ENCODE results near the gene SEMA5B. TPM values are rescaled to one million over a fixed set of nuclear protein-coding genes. Genes with fewer than 3 reads are reported as not detected.

SEMA5B gene
- total RNA-seq, 3 donors from 2014 or later (not counting 1 experiment from before 2014, with no cell fraction given), result 0.23 TPM; not detected in 2

- no peak overlapping the region for H3K27ac ChIP-seq (ENCODE audit: low read length)
- H3K4me3 Mint-ChIP-seq, result no peak overlapping the region
- intact Hi-C loops (cut with micrococcal nuclease), result no loop called here
- DNase-seq (no peak), ATAC-seq (no peak)
- H3K27me3 ChIP-seq (ENCODE audit: control insufficient read depth, insufficient read depth, low read length), result no peaks in the 10 kb centered on the region
- H3K4me1 Mint-ChIP-seq, result peaks cover 4 to 5% of the 10 kb centered on the region in 2 donors
- H3K4me1 ChIP-seq (ENCODE audit: control insufficient read depth, insufficient read depth, low read length), result no peaks in the 10 kb centered on the region
- no peak overlapping the region for H3K27ac Mint-ChIP-seq
- no peaks in the 10 kb centered on the region for H3K36me3 ChIP-seq (ENCODE audit: control insufficient read depth, insufficient read depth, low read length)
- no peaks in the 10 kb centered on the region for H3K9me3 ChIP-seq (ENCODE audit: control insufficient read depth, insufficient read depth, low read length)
- TF ChIP-seq CTCF (IDR thresholded peaks at IDR 0.05), result no peak
- WGBS (ENCODE audit: insufficient coverage), result 98% methylated on average over 3 of the region's 4 CpGs
- H3K36me3 Mint-ChIP-seq, result no peaks in the 10 kb centered on the region
- H3K9me3 Mint-ChIP-seq, result no peaks in the 10 kb centered on the region
- no peak overlapping the region for H3K4me3 ChIP-seq (ENCODE audit: low read length)
- peaks cover 5 to 24% of the 10 kb centered on the region in 2 donors for H3K27me3 Mint-ChIP-seq (ENCODE audit: low read depth in 2 of 2)
Observed at GRCh38 chr3:122898298-122898697, 129.3 kb downstream of the SEMA5B start.

GRCh38 chr3:122893754-122894668 is 133.6 kb downstream of the SEMA5B start:
- H3K9me3 Mint-ChIP-seq, result no peaks in the 10 kb centered on the region
- TF ChIP-seq CTCF (IDR thresholded peaks at IDR 0.05), result no peak
- WGBS (ENCODE audit: insufficient coverage), result 88% methylated on average over 16 of the region's 17 CpGs
- H3K27me3 Mint-ChIP-seq (ENCODE audit: low read depth in 2 of 2), result peaks cover 5 to 16% of the 10 kb centered on the region in 2 donors
- peaks cover 5 to 10% of the 10 kb centered on the region in 2 donors for H3K4me1 Mint-ChIP-seq
- no peak overlapping the region for H3K27ac Mint-ChIP-seq
- no peaks in the 10 kb centered on the region for H3K4me1 ChIP-seq (ENCODE audit: control insufficient read depth, insufficient read depth, low read length)
- no peak overlapping the region for H3K27ac ChIP-seq (ENCODE audit: low read length)
- no peak overlapping the region for H3K4me3 ChIP-seq (ENCODE audit: low read length)
- no peaks in the 10 kb centered on the region for H3K27me3 ChIP-seq (ENCODE audit: control insufficient read depth, insufficient read depth, low read length)
- no peaks in the 10 kb centered on the region for H3K36me3 ChIP-seq (ENCODE audit: control insufficient read depth, insufficient read depth, low read length)
- no peaks in the 10 kb centered on the region for H3K9me3 ChIP-seq (ENCODE audit: control insufficient read depth, insufficient read depth, low read length)
- DNase-seq (no peak), ATAC-seq (no peak)
- intact Hi-C loops (cut with micrococcal nuclease), result no loop called here
- H3K36me3 Mint-ChIP-seq, result no peaks in the 10 kb centered on the region
- H3K4me3 Mint-ChIP-seq, result no peak overlapping the region

- peaks cover 5 to 10% of the 10 kb centered on the region in 2 donors for H3K4me1 Mint-ChIP-seq
- no peak overlapping the region for H3K27ac ChIP-seq (ENCODE audit: low read length)
- peak in 1 of 3 donors; percentile 26 for ATAC-seq
- no peak overlapping the region for H3K4me3 ChIP-seq (ENCODE audit: low read length)
- H3K9me3 Mint-ChIP-seq, result no peaks in the 10 kb centered on the region
- no peaks in the 10 kb centered on the region for H3K4me1 ChIP-seq (ENCODE audit: control insufficient read depth, insufficient read depth, low read length)
- H3K27ac Mint-ChIP-seq, result no peak overlapping the region
- 60% methylated on average over 7 of the region's 8 CpGs for WGBS (ENCODE audit: insufficient coverage)
- H3K27me3 Mint-ChIP-seq (ENCODE audit: low read depth in 2 of 2), result peaks cover 2 to 9% of the 10 kb centered on the region in 2 donors
- intact Hi-C loops (cut with micrococcal nuclease), result no loop called here
- DNase-seq, result no peak
- TF ChIP-seq CTCF (IDR thresholded peaks at IDR 0.05), result no peak
- H3K9me3 ChIP-seq (ENCODE audit: control insufficient read depth, insufficient read depth, low read length), result no peaks in the 10 kb centered on the region
- no peaks in the 10 kb centered on the region for H3K36me3 Mint-ChIP-seq
- no peaks in the 10 kb centered on the region for H3K36me3 ChIP-seq (ENCODE audit: control insufficient read depth, insufficient read depth, low read length)
- H3K4me3 Mint-ChIP-seq, result no peak overlapping the region
- no peaks in the 10 kb centered on the region for H3K27me3 ChIP-seq (ENCODE audit: control insufficient read depth, insufficient read depth, low read length)
Observed at GRCh38 chr3:122893282-122893681, 134.3 kb downstream of the SEMA5B start.

Data from natural killer cell (primary cell).